Prostate gland (tissue), 2 donors: ENCODE measurements around the gene TPST1. TPM values are rescaled to one million over a fixed set of nuclear protein-coding genes. Genes with fewer than 3 reads are reported as not detected.

ENCODE experiments used
- DNase-seq: peaks from one replicate; pipeline ENCODE4 v3.0.0-alpha.2; 2019; ENCODE audit warnings: low spot score
- H3K27ac ChIP-seq, 2 donors: fragments of 200-600 bp; sonication (generic); 2 replicates each; pipeline ENCODE4 v1.5.1; 2017 to 2019
- H3K27me3 ChIP-seq: fragments of 200-600 bp; sonication (generic); replicated peaks from 2 replicates; pipeline ENCODE4 v1.5.1; 2019; ENCODE audit not compliant: insufficient read depth
- H3K36me3 ChIP-seq, 2 donors: fragments of 200-600 bp; sonication (generic); 1 replicate in 1 of 2; 2 replicates in 1 of 2; pipeline versions ENCODE4 v1.5.1 to v1.8.1; 2017 to 2019
- H3K4me1 ChIP-seq: fragments of 200-600 bp; sonication (generic); replicated peaks from 2 replicates; pipeline ENCODE4 v1.5.1; 2019
- H3K4me3 ChIP-seq, 2 donors: fragments of 200-600 bp; sonication (generic); 2 replicates each; pipeline ENCODE4 v1.5.1; 2017 to 2019
- H3K9me3 ChIP-seq: fragments of 200-600 bp; sonication (generic); 2 replicates; pipeline ENCODE4 v1.5.1; 2017
- CTCF ChIP-seq, 4 experiments: fragments of 200-600 bp in 2 of 4; fragments of 450-650 bp in 2 of 4; sonication (generic) in 2 of 4; IDR thresholded peaks; 1 replicate in 3 of 4; 2 replicates in 1 of 4; pipeline ENCODE4 v1.5.1; 2016 to 2019; ENCODE audit warnings: antibody characterized with exemption in 4 of 4, mild to moderate bottlenecking in 2 of 4, moderate library complexity in 2 of 4
- POLR2A ChIP-seq: fragments of 450-650 bp; IDR thresholded peaks from one replicate; pipeline ENCODE4 v1.6.1; 2016; ENCODE audit warnings: antibody characterized with exemption, mild to moderate bottlenecking
- POLR2AphosphoS5 ChIP-seq: sonication (generic); formaldehyde crosslinking; IDR thresholded peaks from one replicate; pipeline ENCODE4 v1.6.1; 2017; ENCODE audit warnings: antibody characterized with exemption
- WGBS: methylation state at CpG from one replicate; pipeline ENCODE4 v1.1.5; 2018; 5-methylcytosine and 5-hydroxymethylcytosine counted together
- intact Hi-C: fragments of 100-400 bp; cut with DNase I; formaldehyde crosslinking; loops from one replicate; pipeline ENCODE4 v1.14.2; 2022
- total RNA-seq, 2 donors: library from RNA; depleted of rRNA; stranded (reverse); fragments of >200 nt; gene quantifications; one replicate each; pipeline ENCODE4 v1.1.0, GENCODE V29; 2016

Gene TPST1
- total RNA-seq, 2 donors from 2014 or later = 9.9 to 21.4 TPM

GRCh38 chr7:66296001-66296521 lies 90.9 kb downstream of the TPST1 start:
- Histone ChIP-seq H3K36me3 (no peaks in the 10 kb centered on the region), H3K4me1 (no peaks in the 10 kb centered on the region), H3K4me3 (no peak overlapping the region), H3K27me3 (no peaks in the 10 kb centered on the region), H3K9me3 (no peaks in the 10 kb centered on the region), H3K27ac (no peak overlapping the region)
- intact Hi-C loops = no loop called here
- DNase-seq = no peak
- TF ChIP-seq POLR2A (no peak), CTCF (IDR thresholded peaks at IDR 0.05) (no peak), POLR2AphosphoS5 (no peak)
- 60% methylated on average over 1 of the region's 1 CpG for WGBS

GRCh38 chr7:66296557-66296956 lies 91.4 kb downstream of the TPST1 start:
- no peaks in the 10 kb centered on the region for H3K4me1 ChIP-seq
- no peak overlapping the region for H3K27ac ChIP-seq
- no peak overlapping the region for H3K4me3 ChIP-seq
- intact Hi-C loops = no loop called here
- no peaks in the 10 kb centered on the region for H3K36me3 ChIP-seq
- no peak for DNase-seq
- no peaks in the 10 kb centered on the region for H3K27me3 ChIP-seq
- no peak for TF ChIP-seq POLR2AphosphoS5
- TF ChIP-seq POLR2A = no peak
- no peak for TF ChIP-seq CTCF (IDR thresholded peaks at IDR 0.05)
- no peaks in the 10 kb centered on the region for H3K9me3 ChIP-seq
- WGBS = 95% methylated on average over 3 of the region's 3 CpGs

- Histone ChIP-seq H3K27me3 (no peaks in the 10 kb centered on the region), H3K4me1 (no peaks in the 10 kb centered on the region), H3K27ac (no peak overlapping the region), H3K9me3 (no peaks in the 10 kb centered on the region), H3K36me3 (no peaks in the 10 kb centered on the region), H3K4me3 (no peak overlapping the region)
- intact Hi-C loops = no loop called here
- no peak for TF ChIP-seq CTCF (IDR thresholded peaks at IDR 0.05)
- no peak for TF ChIP-seq POLR2A
- no peak for TF ChIP-seq POLR2AphosphoS5
- DNase-seq = no peak
These were observed 92.4 kb downstream of the TPST1 start for GRCh38 chr7:66297579-66297978.

- no peak for DNase-seq
- intact Hi-C loops = no loop called here
- no peaks in the 10 kb centered on the region for H3K4me1 ChIP-seq
- TF ChIP-seq POLR2AphosphoS5 (no peak), POLR2A (no peak), CTCF (IDR thresholded peaks at IDR 0.05) (no peak)
- H3K27ac ChIP-seq = no peak overlapping the region
- no peak overlapping the region for H3K4me3 ChIP-seq
- H3K9me3 ChIP-seq = no peaks in the 10 kb centered on the region
- H3K36me3 ChIP-seq = no peaks in the 10 kb centered on the region
- WGBS = 95% methylated on average over 2 of the region's 2 CpGs
- H3K27me3 ChIP-seq = no peaks in the 10 kb centered on the region
These were observed 96.1 kb downstream of the TPST1 start for GRCh38 chr7:66301249-66301648.

- Histone ChIP-seq H3K27ac (no peak overlapping the region), H3K27me3 (no peaks in the 10 kb centered on the region), H3K4me1 (no peaks in the 10 kb centered on the region), H3K9me3 (no peaks in the 10 kb centered on the region), H3K4me3 (no peak overlapping the region), H3K36me3 (no peaks in the 10 kb centered on the region)
- TF ChIP-seq POLR2A = no peak
- no peak for TF ChIP-seq CTCF (IDR thresholded peaks at IDR 0.05)
- no peak for DNase-seq
- intact Hi-C loops = no loop called here
- WGBS = 95% methylated on average over 3 of the region's 3 CpGs
These were observed 96.6 kb downstream of the TPST1 start for GRCh38 chr7:66301737-66302136.
